Mammary epithelial cell (primary cell): Measurements from ENCODE around the gene SNRPB.

Experiments
- CTCF ChIP-seq, 2 donors: IDR thresholded peaks in 1 of 2; conservative IDR thresholded peaks in 1 of 2; 2 replicates each; pipeline ENCODE4 v1.5.1; 2011 to 2012; ENCODE audit warnings: inconsistent platforms in 2 of 2, low read length in 2 of 2, mild to moderate bottlenecking in 2 of 2, control low read depth in 1 of 2, low read depth in 1 of 2; ENCODE audit not compliant: insufficient read depth in 1 of 2; ENCODE audit errors: extremely low read depth in 1 of 2
- EZH2 ChIP-seq: IDR thresholded peaks from 2 replicates; pipeline ENCODE4 v1.6.1; 2012; ENCODE audit warnings: low read length, inconsistent platforms, borderline replicate concordance

- TF ChIP-seq CTCF (conservative IDR thresholded peaks at IDR 0.05 in 1 of 2, IDR thresholded peaks at IDR 0.05 in 1 of 2; ENCODE audit: extremely low read depth in 1 of 2, insufficient read depth in 1 of 2, low read depth in 1 of 2, low read length in 2 of 2) (no peak), EZH2 (no peak)
These were observed 40.1 kb downstream of the SNRPB start for GRCh38 chr20:2430538-2430937.
